ENCODE data around the gene DUSP22. TPM values are rescaled to one million over a fixed set of nuclear protein-coding genes. Genes with fewer than 3 reads are reported as not detected.

DUSP22 gene
- total RNA-seq, 1 experiment from 2014 or later: 30.7 TPM

DNA sequence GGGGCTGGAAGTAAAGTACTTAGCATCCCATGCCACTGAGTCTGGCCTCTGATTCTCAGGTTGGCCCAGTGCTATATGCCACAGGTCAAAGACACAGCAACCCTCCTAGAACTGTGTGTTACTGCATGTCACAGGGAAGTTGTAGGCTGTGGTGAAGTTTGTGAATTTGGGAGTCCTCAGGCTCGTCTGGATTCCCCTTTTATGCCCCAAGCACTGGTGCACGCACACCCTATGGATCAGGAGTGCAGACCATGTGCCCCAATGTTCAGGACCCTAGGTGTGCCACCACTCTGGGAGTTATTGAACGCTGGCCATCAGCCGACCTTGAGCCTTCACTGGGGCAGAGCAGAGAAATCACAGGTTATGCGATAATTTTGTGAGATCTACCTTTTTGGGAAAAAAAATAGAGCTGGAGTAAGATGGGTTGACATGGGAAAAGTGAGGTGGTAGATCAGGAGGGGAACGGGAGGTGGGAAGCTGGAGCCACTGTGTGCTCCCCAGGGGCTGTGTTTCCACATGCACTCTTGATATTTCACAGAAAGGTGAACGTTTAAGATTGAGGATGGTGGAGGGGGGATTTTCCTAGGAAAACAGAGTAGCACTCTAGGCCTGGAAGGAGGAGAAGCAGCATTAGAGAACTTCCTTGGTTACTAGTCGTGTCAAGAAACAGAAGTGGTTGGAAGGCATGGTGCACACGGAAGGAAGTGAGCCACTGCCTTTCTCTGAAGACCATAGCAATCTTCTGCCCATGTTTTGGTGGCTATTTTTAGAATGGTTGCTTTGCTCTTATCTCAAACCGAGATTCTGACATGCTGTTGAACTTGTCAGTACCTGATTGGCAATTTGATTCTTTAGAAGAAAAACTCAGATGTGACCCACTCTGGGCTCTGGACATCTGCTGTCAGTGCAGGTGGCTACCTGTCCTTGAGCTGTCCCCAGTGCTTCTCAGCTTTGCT lies 44.1 kb downstream of the DUSP22 start:
- DNase-seq: no peak
- H3K36me3 ChIP-seq (replicated peaks; ENCODE audit: control insufficient read depth, insufficient read depth, low read length): no peaks in the 10 kb centered on the region
- H3K27me3 ChIP-seq (ENCODE audit: control insufficient read depth, insufficient read depth, low read length): no peaks in the 10 kb centered on the region
- no peak overlapping the region for H3K4me3 ChIP-seq (ENCODE audit: insufficient read depth, low read depth, low read length)

DNA sequence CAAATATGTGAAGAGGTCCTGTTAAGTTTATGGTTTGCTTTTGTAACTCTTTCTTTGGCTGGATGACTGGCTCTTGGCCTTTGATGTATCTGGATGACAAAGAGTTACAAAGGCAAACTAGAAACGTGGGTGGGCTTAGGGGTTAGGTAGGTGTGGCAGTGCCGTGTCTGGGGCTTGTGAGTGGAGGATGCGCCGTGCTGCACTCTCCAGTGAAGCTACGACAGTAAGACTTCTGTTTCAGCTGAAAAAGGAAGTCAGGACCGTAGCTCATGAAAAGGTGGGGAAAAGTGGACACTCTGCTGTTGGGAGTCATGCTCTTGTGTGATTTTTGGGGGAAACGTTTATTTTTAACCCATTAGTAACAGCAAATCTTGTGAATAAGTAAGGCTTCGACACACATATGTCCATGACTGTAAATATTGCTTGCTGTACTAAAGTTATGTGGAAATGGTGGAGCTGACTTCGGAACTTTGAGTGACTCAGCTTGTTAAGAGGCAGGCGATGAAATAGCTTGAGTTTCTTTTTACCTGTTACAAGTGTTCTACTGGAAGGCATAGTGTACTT lies 45.6 kb downstream of the DUSP22 start:
- no peak for DNase-seq
- H3K27me3 ChIP-seq (ENCODE audit: control insufficient read depth, insufficient read depth, low read length): no peaks in the 10 kb centered on the region
- no peaks in the 10 kb centered on the region for H3K36me3 ChIP-seq (replicated peaks; ENCODE audit: control insufficient read depth, insufficient read depth, low read length)
- no peak overlapping the region for H3K4me3 ChIP-seq (ENCODE audit: insufficient read depth, low read depth, low read length)

DNA sequence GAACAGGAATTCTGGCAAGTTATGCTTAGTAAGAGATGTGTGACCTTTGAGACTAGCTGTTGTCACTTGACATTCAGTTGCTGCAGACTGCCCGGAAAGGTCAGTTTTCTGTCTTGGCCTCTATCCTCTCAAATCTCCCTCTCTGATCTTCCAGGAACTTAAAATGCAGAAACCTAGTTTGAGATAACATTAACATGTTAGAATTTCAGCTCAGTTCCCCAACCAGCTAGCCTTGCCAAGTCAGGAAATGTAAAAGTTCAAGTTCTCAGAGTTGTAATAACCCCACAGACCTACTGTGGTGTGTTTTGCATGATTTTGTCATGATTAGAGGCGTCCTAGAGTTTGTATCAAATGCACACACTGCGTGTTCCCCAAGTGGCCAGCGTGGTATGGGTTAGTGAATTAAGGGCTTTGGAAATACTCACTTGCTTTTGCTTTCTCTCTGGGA lies 46.6 kb downstream of the DUSP22 start:
- H3K4me3 ChIP-seq (ENCODE audit: insufficient read depth, low read depth, low read length): no peak overlapping the region
- no peak for DNase-seq
- no peaks in the 10 kb centered on the region for H3K36me3 ChIP-seq (replicated peaks; ENCODE audit: control insufficient read depth, insufficient read depth, low read length)
- H3K27me3 ChIP-seq (ENCODE audit: control insufficient read depth, insufficient read depth, low read length): no peaks in the 10 kb centered on the region

DNA sequence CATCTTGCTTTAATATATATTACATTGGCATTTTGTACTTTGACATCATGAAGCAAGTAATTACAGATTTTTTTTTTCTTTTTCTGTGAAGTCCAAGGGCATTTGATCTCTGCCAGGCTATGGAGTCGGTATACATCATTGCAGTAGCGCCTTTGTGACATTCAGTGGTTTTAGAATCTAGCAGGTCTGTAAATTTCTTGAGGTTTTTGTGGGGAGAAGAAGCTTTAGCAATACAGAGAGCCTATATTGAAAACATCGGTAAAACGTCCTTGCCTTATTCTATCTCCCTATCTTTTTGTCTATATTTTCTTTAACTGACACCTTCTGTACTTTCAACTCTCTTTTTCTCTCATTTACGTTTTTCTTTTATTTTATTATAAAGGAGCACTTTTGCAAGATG lies 47.2 kb downstream of the DUSP22 start:
- H3K4me3 ChIP-seq (ENCODE audit: insufficient read depth, low read depth, low read length): no peak overlapping the region
- H3K27me3 ChIP-seq (ENCODE audit: control insufficient read depth, insufficient read depth, low read length): no peaks in the 10 kb centered on the region
- no peaks in the 10 kb centered on the region for H3K36me3 ChIP-seq (replicated peaks; ENCODE audit: control insufficient read depth, insufficient read depth, low read length)
- DNase-seq: no peak

DNA sequence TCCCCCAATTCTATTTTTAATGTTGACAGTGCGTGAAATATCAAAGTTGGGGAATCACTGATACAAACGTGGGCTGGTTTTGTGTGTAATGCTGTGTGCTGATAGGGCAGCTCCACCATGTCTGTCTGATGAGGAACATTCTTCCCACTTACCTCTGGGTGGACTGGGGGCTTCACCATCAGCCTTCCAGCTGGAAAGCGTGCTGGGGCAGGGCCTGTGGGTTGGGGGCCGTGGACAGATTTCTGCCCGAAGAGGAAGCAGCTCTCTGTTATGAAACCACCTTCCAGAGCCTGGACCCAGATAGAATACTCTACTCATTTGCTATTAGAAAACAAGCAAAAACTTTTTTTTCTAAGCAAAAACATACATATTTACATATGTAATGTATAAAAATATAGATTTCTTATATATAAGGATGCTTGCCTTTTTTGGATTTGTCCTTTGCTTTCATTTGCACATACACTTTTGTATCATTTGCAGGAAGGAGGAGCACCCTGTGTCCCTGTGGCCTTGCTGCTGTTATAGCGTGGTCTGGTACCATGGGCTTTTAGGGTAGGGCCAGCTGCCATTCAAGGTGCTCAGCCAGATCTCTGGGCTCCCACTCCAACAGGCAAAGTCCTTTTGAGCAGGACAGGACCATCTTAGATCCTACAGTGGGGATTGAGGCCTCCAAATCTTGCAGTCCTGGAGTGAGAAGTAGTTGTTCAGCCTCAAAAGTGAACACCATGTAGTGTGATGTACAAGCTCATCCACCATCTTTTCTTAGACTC lies 48.1 kb downstream of the DUSP22 start:
- H3K27me3 ChIP-seq (ENCODE audit: control insufficient read depth, insufficient read depth, low read length): no peaks in the 10 kb centered on the region
- DNase-seq: no peak
- no peak overlapping the region for H3K4me3 ChIP-seq (ENCODE audit: insufficient read depth, low read depth, low read length)
- no peaks in the 10 kb centered on the region for H3K36me3 ChIP-seq (replicated peaks; ENCODE audit: control insufficient read depth, insufficient read depth, low read length)

DNA sequence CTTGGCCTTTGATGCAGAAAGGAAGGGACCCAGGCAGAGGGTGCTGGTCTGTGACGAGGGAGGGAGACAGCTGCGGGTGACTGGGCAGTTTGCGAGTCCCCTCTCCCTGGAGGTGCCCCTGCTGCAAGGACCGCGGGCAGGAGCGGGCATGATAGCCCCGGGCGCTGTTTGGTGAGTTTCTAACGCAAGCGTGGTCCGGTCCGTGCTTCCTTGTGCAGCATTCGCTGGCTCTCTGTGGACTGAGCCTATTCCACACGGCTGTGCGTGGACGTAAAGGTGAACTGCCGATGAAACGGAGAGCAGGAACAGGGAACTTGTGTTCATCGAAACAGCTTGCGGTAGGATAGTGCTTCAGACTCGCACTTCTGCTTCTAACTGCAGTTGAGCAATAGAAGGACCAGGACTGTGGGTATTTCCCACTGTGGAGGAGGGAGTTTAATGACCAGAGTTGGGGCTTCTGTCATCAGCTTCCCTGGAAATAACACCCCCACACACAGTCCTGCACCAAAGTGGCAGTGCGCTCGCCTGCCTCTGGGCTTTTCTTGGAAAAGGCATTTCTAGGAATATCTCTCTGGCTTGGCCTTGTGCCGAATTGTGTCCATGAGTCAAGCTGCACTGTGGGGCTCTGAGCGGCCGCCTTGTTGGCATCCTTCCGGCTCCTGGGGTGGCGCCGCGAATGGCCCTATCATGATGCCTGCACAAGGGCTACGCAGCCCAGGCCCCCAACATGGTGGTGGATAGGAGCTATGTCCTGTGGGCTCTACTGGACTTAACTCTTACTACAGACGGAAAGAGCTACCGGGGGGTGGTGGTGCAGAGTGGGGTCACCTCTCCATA lies 48.9 kb downstream of the DUSP22 start:
- no peak overlapping the region for H3K4me3 ChIP-seq (ENCODE audit: insufficient read depth, low read depth, low read length)
- no peaks in the 10 kb centered on the region for H3K27me3 ChIP-seq (ENCODE audit: control insufficient read depth, insufficient read depth, low read length)
- DNase-seq: no peak
- no peaks in the 10 kb centered on the region for H3K36me3 ChIP-seq (replicated peaks; ENCODE audit: control insufficient read depth, insufficient read depth, low read length)

DNA sequence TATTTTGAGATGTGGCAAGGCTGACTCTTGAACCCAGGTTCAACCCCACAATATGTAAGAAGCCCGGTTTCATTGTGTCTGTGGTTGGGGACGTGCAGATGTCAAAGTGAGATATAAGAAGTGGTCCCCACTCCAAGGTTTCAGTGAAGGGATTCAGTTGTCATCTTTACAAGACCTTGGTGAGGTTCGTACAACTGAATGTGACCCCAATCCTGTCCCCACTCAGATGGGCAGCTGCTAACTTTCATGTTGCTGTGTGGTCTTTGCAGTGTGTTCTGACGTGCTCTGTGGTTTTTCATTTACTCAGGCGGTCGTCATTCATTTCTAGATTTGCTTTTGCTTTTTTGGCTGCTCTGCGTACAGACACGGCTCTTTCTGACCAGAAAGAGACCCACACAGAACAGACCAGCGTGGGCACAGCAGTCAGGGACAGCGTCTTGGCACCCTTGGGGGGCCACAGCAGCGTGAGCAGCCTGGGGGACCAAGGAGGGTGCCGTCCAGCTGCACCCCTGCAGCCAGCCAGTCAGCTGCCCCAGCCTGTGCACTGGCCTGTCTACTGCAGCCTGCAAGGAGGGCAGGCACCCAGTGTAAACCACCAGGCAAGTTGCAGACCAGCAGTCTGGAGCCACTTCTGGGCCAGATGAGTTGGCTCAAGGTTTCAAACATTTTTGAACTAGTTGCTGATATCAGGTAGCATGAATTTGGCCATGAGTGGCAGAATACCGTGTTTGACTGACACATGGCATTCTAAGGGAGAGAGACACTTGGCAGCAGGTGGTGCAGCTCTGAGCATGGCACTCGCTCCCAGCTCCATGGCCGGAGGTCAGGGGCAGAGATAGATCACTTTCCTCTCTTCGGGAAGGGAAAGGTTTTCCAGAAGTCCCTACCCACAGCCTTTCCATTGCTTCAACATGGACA lies 49.9 kb downstream of the DUSP22 start:
- Histone ChIP-seq H3K36me3 (replicated peaks; ENCODE audit: control insufficient read depth, insufficient read depth, low read length) (no peaks in the 10 kb centered on the region), H3K4me3 (ENCODE audit: insufficient read depth, low read depth, low read length) (no peak overlapping the region), H3K27me3 (ENCODE audit: control insufficient read depth, insufficient read depth, low read length) (no peaks in the 10 kb centered on the region)
- no peak for DNase-seq

DNA sequence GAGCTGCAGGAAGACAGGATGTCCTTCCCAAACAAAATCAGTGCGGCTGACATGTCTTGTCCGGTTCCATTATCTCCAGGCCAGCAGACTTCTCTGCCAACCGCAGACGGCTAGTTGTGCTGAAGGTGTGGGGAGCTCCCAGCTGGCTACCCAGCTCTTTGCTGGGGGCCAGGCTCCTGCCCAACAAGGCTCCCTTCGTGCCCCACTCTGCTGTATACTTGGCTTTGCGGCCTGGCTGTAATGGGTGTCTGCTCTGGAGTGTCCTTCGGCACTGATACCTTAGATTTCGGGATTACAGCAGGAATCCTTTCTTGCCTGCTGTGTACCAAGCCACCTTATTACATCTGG lies 50.5 kb downstream of the DUSP22 start:
- no peak overlapping the region for H3K4me3 ChIP-seq (ENCODE audit: insufficient read depth, low read depth, low read length)
- no peak for DNase-seq
- H3K36me3 ChIP-seq (replicated peaks; ENCODE audit: control insufficient read depth, insufficient read depth, low read length): no peaks in the 10 kb centered on the region
- H3K27me3 ChIP-seq (ENCODE audit: control insufficient read depth, insufficient read depth, low read length): no peaks in the 10 kb centered on the region

DNA sequence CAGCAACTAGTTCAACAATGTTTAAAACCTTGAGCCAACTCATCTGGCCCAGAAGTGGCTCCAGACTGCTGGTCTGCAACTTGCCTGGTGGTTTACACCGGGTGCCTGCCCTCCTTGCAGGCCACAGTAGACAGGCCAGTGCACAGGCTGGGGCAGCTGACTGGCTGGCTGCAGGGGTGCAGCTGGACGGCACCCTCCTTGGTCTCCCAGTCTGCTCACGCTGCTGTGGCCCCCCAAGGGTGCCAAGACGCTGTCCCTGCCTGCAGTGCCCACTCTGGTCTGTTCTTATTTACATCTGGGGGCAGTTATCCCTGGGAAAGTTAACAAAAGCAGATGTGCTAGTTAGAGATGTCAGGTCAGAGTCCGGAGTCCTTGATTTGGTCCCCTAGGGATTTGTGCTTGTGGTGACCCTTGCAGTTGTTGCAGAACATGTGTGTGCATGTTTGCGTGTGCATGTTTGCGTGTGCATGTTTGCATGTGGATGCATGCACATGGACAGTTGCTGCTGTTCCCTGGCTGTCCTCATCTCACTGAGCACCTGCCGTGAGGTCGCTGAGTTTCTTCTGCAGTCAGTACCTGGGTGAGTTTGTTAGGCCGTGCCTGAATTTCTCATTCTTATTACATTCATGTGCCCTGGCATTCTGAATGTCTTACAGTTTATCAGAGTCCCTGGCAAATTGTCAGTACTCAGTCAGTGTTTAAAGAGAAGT lies 51.1 kb downstream of the DUSP22 start:
- Histone ChIP-seq H3K4me3 (ENCODE audit: insufficient read depth, low read depth, low read length) (no peak overlapping the region), H3K27me3 (ENCODE audit: control insufficient read depth, insufficient read depth, low read length) (no peaks in the 10 kb centered on the region), H3K36me3 (replicated peaks; ENCODE audit: control insufficient read depth, insufficient read depth, low read length) (no peaks in the 10 kb centered on the region)
- no peak for DNase-seq

DNA sequence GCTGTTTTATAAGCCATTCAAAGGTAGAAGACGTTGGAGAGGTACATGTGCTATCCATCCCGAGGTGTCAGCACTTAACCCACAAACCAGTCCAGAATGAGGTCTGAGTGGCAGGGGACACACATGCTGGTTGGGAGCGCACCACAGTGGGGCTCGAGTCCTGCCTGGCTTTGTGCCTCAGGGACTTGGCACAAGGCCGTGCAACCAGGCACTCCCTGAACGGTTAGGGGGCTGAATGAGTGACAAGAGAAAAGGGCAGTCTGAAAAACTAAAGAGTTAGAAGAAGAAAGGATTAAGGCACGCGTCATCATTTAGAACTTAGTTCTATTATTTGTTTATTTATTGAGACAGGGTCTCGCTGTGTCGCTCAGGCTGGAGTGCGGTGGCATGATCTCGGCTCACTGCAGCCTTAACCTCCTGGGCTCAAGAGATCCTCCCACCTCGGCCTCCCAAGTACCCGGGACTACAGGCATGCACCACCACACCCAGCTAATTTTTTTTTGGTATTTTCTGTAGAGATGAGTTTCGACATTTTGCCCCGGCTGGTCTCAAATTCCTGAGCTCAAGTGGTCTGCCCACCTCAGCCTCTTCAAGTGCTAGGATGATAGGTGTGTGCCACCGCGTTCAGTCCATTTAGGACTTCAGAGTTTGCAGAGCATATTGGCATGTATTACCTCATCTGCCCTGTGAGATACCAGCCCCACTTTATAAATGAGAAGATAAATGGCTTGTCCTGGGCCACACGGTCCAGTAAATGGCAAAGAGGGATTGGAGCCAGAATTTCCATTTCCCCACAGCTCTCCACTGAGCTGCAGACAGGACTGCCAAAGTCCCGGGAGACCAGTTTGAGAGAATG lies 51.9 kb downstream of the DUSP22 start:
- H3K36me3 ChIP-seq (replicated peaks; ENCODE audit: control insufficient read depth, insufficient read depth, low read length): no peaks in the 10 kb centered on the region
- no peak for DNase-seq
- no peaks in the 10 kb centered on the region for H3K27me3 ChIP-seq (ENCODE audit: control insufficient read depth, insufficient read depth, low read length)
- H3K4me3 ChIP-seq (ENCODE audit: insufficient read depth, low read depth, low read length): no peak overlapping the region

DNA sequence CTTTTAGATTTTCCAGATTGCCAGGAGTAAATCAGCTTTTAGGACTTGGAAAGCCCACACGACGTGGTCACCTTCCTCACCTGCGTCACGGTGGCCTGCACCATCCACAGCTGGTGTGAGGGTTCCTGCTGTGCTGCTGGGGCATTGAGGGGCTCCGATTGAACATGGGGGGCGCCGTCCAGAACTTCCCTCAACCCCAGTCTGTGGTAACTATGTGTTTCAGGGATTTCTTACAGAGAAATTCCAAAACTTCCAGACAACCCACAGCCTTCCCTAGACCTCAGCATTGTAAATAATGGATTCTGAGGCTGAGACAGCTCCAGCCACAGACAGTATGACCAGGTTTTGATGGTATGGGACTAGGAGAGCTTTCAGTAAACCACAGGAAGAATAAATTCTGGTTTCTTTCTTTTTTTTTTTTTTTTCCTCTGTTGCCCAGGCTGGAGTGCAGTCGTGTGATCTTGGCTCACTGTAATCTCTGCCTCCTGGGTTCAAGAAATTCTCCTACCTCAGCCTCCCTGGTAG lies 52.6 kb downstream of the DUSP22 start:
- no peak for DNase-seq
- no peaks in the 10 kb centered on the region for H3K36me3 ChIP-seq (replicated peaks; ENCODE audit: control insufficient read depth, insufficient read depth, low read length)
- H3K4me3 ChIP-seq (ENCODE audit: insufficient read depth, low read depth, low read length): no peak overlapping the region
- H3K27me3 ChIP-seq (ENCODE audit: control insufficient read depth, insufficient read depth, low read length): no peaks in the 10 kb centered on the region

DNA sequence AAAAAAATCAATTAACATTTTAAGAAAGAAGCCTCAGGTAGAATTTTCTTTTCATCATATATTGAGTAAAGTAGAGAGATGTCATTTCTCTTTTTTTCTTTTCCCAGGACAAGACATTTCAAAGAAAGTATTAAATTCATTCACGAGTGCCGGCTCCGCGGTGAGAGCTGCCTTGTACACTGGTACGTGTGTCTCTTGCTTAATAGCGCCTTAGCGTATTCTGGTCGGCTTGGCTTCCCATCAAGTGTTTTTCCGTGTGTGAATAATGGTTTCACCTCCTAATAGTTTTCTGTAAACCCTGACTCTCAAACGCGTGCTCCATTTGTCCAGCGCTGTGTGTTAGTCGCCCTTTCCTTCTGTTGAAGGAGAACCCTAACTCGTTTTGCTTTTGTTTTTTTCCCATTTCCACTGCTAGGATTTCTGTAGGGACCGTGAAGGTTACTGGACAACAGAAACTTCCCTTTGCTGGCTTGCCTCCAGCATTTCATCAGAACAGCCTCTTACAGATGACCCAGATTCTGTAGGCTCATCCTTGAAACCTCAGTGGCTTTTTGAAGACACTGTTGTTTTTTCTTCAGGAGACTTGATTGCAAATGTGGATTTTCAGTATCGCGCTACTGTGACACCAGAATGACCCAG lies 53.6 kb downstream of the DUSP22 start:
- no peak overlapping the region for H3K4me3 ChIP-seq (ENCODE audit: insufficient read depth, low read depth, low read length)
- H3K36me3 ChIP-seq (replicated peaks; ENCODE audit: control insufficient read depth, insufficient read depth, low read length): no peaks in the 10 kb centered on the region
- H3K27me3 ChIP-seq (ENCODE audit: control insufficient read depth, insufficient read depth, low read length): no peaks in the 10 kb centered on the region
- no peak for DNase-seq
